Ovary (tissue), 9 donors: ENCODE results near the gene SRSF12. TPM values are rescaled to one million over a fixed set of nuclear protein-coding genes. Genes with fewer than 3 reads are reported as not detected.
A peak's percentile ranks its signal among the peaks of the same experiment; 100 is the strongest.

ENCODE experiments used
- DNase-seq, 5 donors: peaks; one replicate each; pipeline ENCODE4 v3.0.0-alpha.2; 2019 to 2020
- H3K27ac ChIP-seq, 2 donors: fragments of 200-600 bp; one replicate each; pipeline versions ENCODE4 v1.5.1 to v1.8.0; 2019 to 2022
- H3K27me3 ChIP-seq: fragments of 200-600 bp; one replicate; pipeline ENCODE4 v1.8.0; 2022
- H3K36me3 ChIP-seq: fragments of 200-600 bp; sonication (generic); one replicate; pipeline ENCODE4 v1.5.1; 2019
- H3K4me1 ChIP-seq: one replicate; pipeline ENCODE4 v1.8.1; 2013; ENCODE audit warnings: mild to moderate bottlenecking, moderate library complexity; ENCODE audit not compliant: insufficient read depth
- H3K4me3 ChIP-seq: fragments of 200-600 bp; sonication (generic); one replicate; pipeline ENCODE4 v1.5.1; 2017
- H3K9me3 ChIP-seq, 2 donors: fragments of 200-600 bp in 1 of 2; sonication (generic) in 1 of 2; one replicate each; pipeline versions ENCODE4 v1.5.1 to v1.8.1; 2013 to 2019; ENCODE audit warnings: mild to moderate bottlenecking in 1 of 2, moderate library complexity in 1 of 2
- EP300 ChIP-seq: sonication (generic); formaldehyde crosslinking; IDR thresholded peaks from one replicate; pipeline ENCODE4 v1.6.1; 2017; ENCODE audit warnings: antibody characterized with exemption
- POLR2A ChIP-seq: fragments of 450-650 bp; IDR thresholded peaks from one replicate; pipeline ENCODE4 v1.6.1; 2017; ENCODE audit warnings: antibody characterized with exemption, mild to moderate bottlenecking, moderate library complexity
- WGBS, 3 donors: extraction: QIAGEN DNeasy Blood & Tissue Kit in 1 of 3; methylation state at CpG; one replicate each; pipeline versions ENCODE4 v1.1.5 to v1.1.7; 2013 to 2017; 5-methylcytosine and 5-hydroxymethylcytosine counted together
- intact Hi-C, 4 donors: fragments of 100-400 bp; cut with DNase I; formaldehyde crosslinking; loops; one replicate each; pipeline versions ENCODE4 v1.11.0 to v1.15.1; 2022 to 2023
- polyA plus RNA-seq, 2 donors: library from polyadenylated mRNA; stranded (reverse); fragments of 200-250 nt in 1 of 2; fragments of 350-450 nt in 1 of 2; fragmentation: Illumina TruSeq in 1 of 2; extraction: RNeasy Lipid Tissue Mini Kit (QIAGEN cat#74804) in 1 of 2; gene quantifications; one replicate each; pipeline ENCODE4 v1.2.3, GENCODE V29; 2013 to 2014
- total RNA-seq, 7 donors: library from RNA; depleted of rRNA in 2 of 7; stranded (reverse); fragments of >200 nt in 2 of 7; fragmentation: NEBNext Ultra II Directional in 3 of 7; extraction: Animal tissue kit (Norgen Biotek cat#: 25700) in 3 of 7; gene quantifications; one replicate each; pipeline versions ENCODE4 v1.1.0 to v1.2.4, GENCODE V29; 2016 to 2023
- TF ChIP-seq, protein P1 (sequence below), 3 donors: fragments of 450-650 bp in 2 of 3; fragments of 200-600 bp in 1 of 3; IDR thresholded peaks; one replicate each; pipeline versions ENCODE4 v1.5.1 to v1.8.0; 2016 to 2022; ENCODE audit warnings: antibody characterized with exemption in 3 of 3, mild to moderate bottlenecking in 1 of 3
- donor health status: DM: no; HTN: no; CAD: no; lungs with moderate emphysema.
- donor health status: DM: no; HTN: no; CAD: no.
- donor health status: Bipolar disorder and iron deficiency.
- donor health status: DM: yes; HTN: yes; CAD: no.
- donor health status: DM: no; HTN: no; CAD: no.
- donor health status: DM: yes; HTN: yes; CAD: no.

SRSF12 gene
- total and polyA plus RNA-seq, 9 donors: 0.83 to 9.8 (median 2.5) TPM

DNA sequence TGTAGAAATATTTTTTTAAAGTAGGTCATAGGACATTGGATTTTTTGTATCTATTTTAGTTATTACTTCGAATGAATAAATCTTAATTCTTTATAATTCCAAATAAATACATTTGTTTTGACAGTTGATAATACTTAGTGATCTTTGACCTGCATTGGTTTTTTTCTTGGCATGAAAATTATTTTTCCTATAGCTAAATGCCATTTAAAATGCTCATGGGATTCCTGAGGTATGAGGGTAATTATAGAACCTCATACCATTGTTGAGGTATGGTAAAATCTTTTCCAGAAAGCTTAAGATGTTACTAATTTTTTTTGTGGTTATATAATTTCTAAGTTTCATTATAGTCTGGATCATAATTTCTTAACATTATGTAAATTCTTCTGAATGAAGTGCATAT lies 36.3 kb upstream of the SRSF12 start:
- DNase-seq: no peak
- TF ChIP-seq POLR2A (no peak), EP300 (no peak)
- TF ChIP-seq, protein P1, sequence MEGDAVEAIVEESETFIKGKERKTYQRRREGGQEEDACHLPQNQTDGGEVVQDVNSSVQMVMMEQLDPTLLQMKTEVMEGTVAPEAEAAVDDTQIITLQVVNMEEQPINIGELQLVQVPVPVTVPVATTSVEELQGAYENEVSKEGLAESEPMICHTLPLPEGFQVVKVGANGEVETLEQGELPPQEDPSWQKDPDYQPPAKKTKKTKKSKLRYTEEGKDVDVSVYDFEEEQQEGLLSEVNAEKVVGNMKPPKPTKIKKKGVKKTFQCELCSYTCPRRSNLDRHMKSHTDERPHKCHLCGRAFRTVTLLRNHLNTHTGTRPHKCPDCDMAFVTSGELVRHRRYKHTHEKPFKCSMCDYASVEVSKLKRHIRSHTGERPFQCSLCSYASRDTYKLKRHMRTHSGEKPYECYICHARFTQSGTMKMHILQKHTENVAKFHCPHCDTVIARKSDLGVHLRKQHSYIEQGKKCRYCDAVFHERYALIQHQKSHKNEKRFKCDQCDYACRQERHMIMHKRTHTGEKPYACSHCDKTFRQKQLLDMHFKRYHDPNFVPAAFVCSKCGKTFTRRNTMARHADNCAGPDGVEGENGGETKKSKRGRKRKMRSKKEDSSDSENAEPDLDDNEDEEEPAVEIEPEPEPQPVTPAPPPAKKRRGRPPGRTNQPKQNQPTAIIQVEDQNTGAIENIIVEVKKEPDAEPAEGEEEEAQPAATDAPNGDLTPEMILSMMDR (IDR thresholded peaks at IDR 0.05): no peak
- no peak overlapping the region for H3K27ac ChIP-seq
- no peaks in the 10 kb centered on the region for H3K4me1 ChIP-seq
- H3K27me3 ChIP-seq: no peaks in the 10 kb centered on the region
- no peaks in the 10 kb centered on the region for H3K36me3 ChIP-seq
- intact Hi-C loops: no loop called here
- no peaks in the 10 kb centered on the region for H3K9me3 ChIP-seq
- no peak overlapping the region for H3K4me3 ChIP-seq
- 84 to 92% (median 87%) methylated on average over 1 of the region's 1 CpG for WGBS, 3 donors

- WGBS, 3 donors: 95 to 96% (median 95%) methylated on average over 17 of the region's 17 CpGs
- Histone ChIP-seq H3K27ac (no peak overlapping the region), H3K36me3 (no peaks in the 10 kb centered on the region), H3K4me1 (peaks cover 6% of the 10 kb centered on the region), H3K9me3 (no peaks in the 10 kb centered on the region), H3K27me3 (no peaks in the 10 kb centered on the region), H3K4me3 (no peak overlapping the region)
- TF ChIP-seq EP300: no peak
- TF ChIP-seq, protein P1 (IDR thresholded peaks at IDR 0.05): no peak
- no peak for TF ChIP-seq POLR2A
- intact Hi-C loops: loop anchor here in 2 of 4 donors (10.0 kb wide), 1 partner anchor 63 kb away; the partner anchor contains the start of gene PNRC1 (in 2 of the 2)
- peak in 1 of 5 donors; percentile 25 for DNase-seq
Observed at GRCh38 chr6:89148016-89148750, 30.3 kb upstream of the SRSF12 start.

DNA sequence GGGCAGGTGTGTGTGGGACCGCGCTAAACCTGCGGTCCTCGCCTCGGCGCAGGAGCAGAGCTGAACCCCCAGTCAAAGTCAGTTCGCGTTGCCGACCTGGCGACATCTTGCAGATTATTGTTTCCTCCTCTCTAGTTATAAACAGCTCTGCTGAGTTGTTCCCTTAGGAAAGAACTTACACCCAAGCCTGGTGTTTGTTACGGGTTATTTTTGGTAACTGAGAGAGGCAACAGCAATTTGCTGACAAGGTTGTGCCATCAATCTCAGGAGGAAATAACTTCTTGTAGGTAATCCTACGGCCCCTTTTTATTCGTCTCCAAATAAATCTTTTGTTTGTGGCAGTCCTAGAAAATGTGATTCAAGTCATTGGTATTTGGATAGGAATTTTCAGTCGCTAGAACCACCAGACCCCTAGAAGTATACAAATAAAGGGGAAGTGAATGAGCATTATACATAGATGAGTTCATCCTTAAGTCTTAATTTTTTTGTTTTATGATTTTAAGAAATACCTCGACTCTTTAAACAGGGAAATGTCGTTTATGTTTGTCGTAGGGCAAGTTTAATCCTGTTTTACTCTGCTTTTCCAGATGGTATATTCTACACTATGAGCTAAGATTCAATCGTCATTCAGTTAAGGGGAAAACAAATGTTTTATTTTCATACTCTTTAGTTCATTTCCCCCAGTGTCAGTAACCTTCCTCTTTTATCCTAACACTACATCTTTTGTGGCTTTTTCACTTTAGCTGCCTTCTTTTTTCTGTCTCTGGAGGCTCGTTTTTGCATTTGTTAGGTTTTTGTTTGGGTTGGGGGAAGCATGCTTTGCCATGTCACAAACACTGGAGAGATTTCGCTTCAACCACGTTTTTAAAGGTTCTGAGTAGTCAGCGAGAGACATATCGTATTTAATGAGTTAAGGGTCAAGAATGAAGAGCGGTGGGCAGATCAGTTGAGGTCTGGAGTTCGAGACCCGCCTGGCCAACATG lies 29.1 kb upstream of the SRSF12 start:
- no peaks in the 10 kb centered on the region for H3K9me3 ChIP-seq
- H3K27me3 ChIP-seq: no peaks in the 10 kb centered on the region
- H3K4me3 ChIP-seq: peak overlapping the region; percentile 77
- 33 to 35% (median 33%) methylated on average over 26 of the region's 26 CpGs for WGBS, 3 donors
- no peak for DNase-seq
- no peaks in the 10 kb centered on the region for H3K36me3 ChIP-seq
- intact Hi-C loops: loop anchor here in 2 of 4 donors (10.0 kb wide), 1 partner anchor 62 kb away; the partner anchor contains the start of gene PNRC1 (in 2 of the 2)
- peak overlapping the region; percentile 82 to 97 for H3K27ac ChIP-seq
- TF ChIP-seq EP300: no peak
- no peak for TF ChIP-seq POLR2A
- TF ChIP-seq, protein P1 (IDR thresholded peaks at IDR 0.05): no peak
- H3K4me1 ChIP-seq: peaks cover 6% of the 10 kb centered on the region

- DNase-seq: peak; percentile 65 to 82 (median 75)
- intact Hi-C loops: loop anchor here in 2 of 4 donors (10.0 kb wide), 1 partner anchor 61 kb away; the partner anchor contains the start of gene PNRC1 (in 2 of the 2)
- H3K4me1 ChIP-seq: peaks cover 6% of the 10 kb centered on the region
- H3K27me3 ChIP-seq: no peaks in the 10 kb centered on the region
- peak within 1 kb of the TSS; percentile 82 to 97 for H3K27ac ChIP-seq
- H3K4me3 ChIP-seq: peak within 1 kb of the TSS; percentile 77
- no peaks in the 10 kb centered on the region for H3K9me3 ChIP-seq
- TF ChIP-seq POLR2A: peak; percentile 55
- TF ChIP-seq, protein P1 (IDR thresholded peaks at IDR 0.05): no peak
- TF ChIP-seq EP300: no peak
- H3K36me3 ChIP-seq: no peaks in the 10 kb centered on the region
- 0 to 1% (median 0%) methylated on average over 62 to 102 of the region's 102 CpGs for WGBS, 3 donors
Observed at GRCh38 chr6:89145956-89146717, 28.3 kb upstream of the SRSF12 start, which contains the start of gene PM20D2. Gene PM20D2, plus strand, starts transcription at chr6:89146055. Its CDS starts 90 bp downstream, at chr6:89146145.
